Measurements from ENCODE around the gene TAF8. TPM values are rescaled to one million over a fixed set of nuclear protein-coding genes. Genes with fewer than 3 reads are reported as not detected.
A peak's percentile ranks its signal among the peaks of the same experiment; 100 is the strongest.

TAF8 gene
- total RNA-seq, 2 experiments from 2014 or later = 30.1 to 34.7 TPM

DNA sequence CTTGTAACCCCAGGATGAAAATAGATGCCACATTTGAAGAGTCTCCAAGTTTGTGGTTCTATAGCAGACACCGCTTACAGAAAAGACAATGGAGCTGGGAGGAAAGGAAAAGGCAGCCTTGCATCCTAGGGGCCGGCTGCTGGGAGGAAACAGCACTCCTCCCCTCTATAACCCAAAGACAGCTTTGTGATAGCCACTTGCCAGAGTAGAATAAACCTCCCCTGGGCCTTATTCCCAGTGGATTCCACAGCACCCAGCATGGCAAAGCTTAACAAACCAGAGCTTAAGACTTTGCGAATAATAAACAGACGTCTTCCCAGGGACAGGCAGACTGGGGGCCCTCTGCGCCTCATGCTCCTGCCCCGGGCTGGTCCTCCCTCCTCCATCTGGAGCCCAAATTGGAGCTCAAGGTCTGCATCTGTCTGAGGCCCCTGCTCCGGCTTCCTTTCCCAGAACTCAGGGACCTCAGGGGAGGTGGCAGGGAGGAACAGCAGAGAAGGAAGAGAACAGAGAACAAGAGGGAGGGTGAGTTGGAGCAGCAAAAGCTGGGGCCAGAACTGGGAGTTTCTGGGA, 8.8 kb upstream of the TAF8 start:
- TF ChIP-seq, protein P1, sequence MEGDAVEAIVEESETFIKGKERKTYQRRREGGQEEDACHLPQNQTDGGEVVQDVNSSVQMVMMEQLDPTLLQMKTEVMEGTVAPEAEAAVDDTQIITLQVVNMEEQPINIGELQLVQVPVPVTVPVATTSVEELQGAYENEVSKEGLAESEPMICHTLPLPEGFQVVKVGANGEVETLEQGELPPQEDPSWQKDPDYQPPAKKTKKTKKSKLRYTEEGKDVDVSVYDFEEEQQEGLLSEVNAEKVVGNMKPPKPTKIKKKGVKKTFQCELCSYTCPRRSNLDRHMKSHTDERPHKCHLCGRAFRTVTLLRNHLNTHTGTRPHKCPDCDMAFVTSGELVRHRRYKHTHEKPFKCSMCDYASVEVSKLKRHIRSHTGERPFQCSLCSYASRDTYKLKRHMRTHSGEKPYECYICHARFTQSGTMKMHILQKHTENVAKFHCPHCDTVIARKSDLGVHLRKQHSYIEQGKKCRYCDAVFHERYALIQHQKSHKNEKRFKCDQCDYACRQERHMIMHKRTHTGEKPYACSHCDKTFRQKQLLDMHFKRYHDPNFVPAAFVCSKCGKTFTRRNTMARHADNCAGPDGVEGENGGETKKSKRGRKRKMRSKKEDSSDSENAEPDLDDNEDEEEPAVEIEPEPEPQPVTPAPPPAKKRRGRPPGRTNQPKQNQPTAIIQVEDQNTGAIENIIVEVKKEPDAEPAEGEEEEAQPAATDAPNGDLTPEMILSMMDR (IDR thresholded peaks at IDR 0.05) = no peak
- CTCF ChIA-PET = interaction anchor here (1.2 to 1.9 kb wide), 5 partner anchors 19 to 254 kb away, joined by 3 to 12 read pairs (median 8); partner anchors contain the start of genes BYSL, CCND3, MED20 and TOMM6
- Histone ChIP-seq H3K36me3 (ENCODE audit: insufficient read depth, low read length) (peaks cover 36% of the 10 kb centered on the region), H3K27me3 (ENCODE audit: control insufficient read depth in 1 of 2, insufficient read depth in 2 of 2, low read length in 2 of 2) (no peaks in the 10 kb centered on the region), H3K4me3 (ENCODE audit: low read length) (peak overlapping the region; percentile 32), H3K4me1 (ENCODE audit: insufficient read depth, low read length) (peaks cover 99% of the 10 kb centered on the region), H3K27ac (ENCODE audit: low read depth in 1 of 2, low read length in 2 of 2) (peak overlapping the region; percentile 25 to 57), H3K9me3 (ENCODE audit: control insufficient read depth in 1 of 2, insufficient read depth in 1 of 2, low read length in 2 of 2) (no peaks in the 10 kb centered on the region)
- Mint-ChIP-seq H3K27ac (peak overlapping the region; percentile 89), H3K9me3 (no peaks in the 10 kb centered on the region), H3K4me1 (ENCODE audit: low read depth) (peaks cover 85% of the 10 kb centered on the region), H3K4me3 (peak overlapping the region; percentile 86), H3K36me3 (ENCODE audit: low read depth) (peaks cover 76% of the 10 kb centered on the region), H3K27me3 (no peaks in the 10 kb centered on the region)
- no peak for DNase-seq
- POLR2A ChIA-PET = interaction anchor here (0.6 to 13.5 kb wide), 12 partner anchors 8 to 254 kb away, joined by 3 to 168 read pairs (median 6); partner anchors contain the start of genes BYSL, CCND3, MED20 and TAF8
- ATAC-seq (ENCODE audit: poor library complexity) = no peak
- intact Hi-C loops (cut with DNase I, micrococcal nuclease) = loop anchor here (1.0 to 10.0 kb wide), 3 partner anchors 34 to 173 kb away; partner anchors contain the start of gene MRPS10 (in 1 of the 2)

DNA sequence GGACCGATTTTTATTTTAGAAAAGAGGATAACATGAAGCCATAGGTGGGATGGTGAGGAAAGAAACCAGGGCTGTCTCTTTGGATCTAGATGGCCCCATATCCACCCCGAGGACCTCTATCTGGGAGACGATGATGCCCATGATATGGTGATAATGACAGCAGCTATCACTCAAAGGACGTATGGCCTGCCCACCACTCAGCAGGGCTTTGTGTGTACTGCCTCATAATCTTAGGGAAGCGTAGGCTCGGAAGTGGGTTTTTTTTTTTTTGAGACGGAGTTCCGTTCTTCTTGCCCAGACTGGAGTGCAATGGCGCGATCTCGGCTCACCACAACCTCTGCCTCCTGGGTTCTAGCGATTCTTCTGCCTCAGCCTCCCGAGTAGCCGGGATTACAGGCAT, 8.2 kb upstream of the TAF8 start:
- peak in 2 of 14 experiments; percentile 38 to 57 for DNase-seq
- H3K9me3 Mint-ChIP-seq = no peaks in the 10 kb centered on the region
- no peaks in the 10 kb centered on the region for H3K27me3 ChIP-seq (ENCODE audit: control insufficient read depth in 1 of 2, insufficient read depth in 2 of 2, low read length in 2 of 2)
- peaks cover 34% of the 10 kb centered on the region for H3K36me3 ChIP-seq (ENCODE audit: insufficient read depth, low read length)
- intact Hi-C loops (cut with DNase I, micrococcal nuclease) = loop anchor here (1.0 to 10.0 kb wide), 3 partner anchors 35 to 173 kb away; partner anchors contain the start of gene MRPS10 (in 1 of the 2)
- TF ChIP-seq, protein P1 (IDR thresholded peaks at IDR 0.05) = no peak
- peak overlapping the region; percentile 25 to 57 for H3K27ac ChIP-seq (ENCODE audit: low read depth in 1 of 2, low read length in 2 of 2)
- no peaks in the 10 kb centered on the region for H3K27me3 Mint-ChIP-seq
- peak overlapping the region; percentile 86 for H3K4me3 Mint-ChIP-seq
- H3K4me1 Mint-ChIP-seq (ENCODE audit: low read depth) = peaks cover 90% of the 10 kb centered on the region
- peaks cover 99% of the 10 kb centered on the region for H3K4me1 ChIP-seq (ENCODE audit: insufficient read depth, low read length)
- ChIA-PET POLR2A (interaction anchor here (0.9 to 13.5 kb wide), 10 partner anchors 8 to 255 kb away, joined by 3 to 168 read pairs (median 9); partner anchors contain the start of genes BYSL, MED20, TAF8 and TOMM6), CTCF (interaction anchor here (1.2 to 4.0 kb wide), 5 partner anchors 20 to 255 kb away, joined by 3 to 22 read pairs (median 12); partner anchors contain the start of genes BYSL, MED20 and TOMM6)
- no peaks in the 10 kb centered on the region for H3K9me3 ChIP-seq (ENCODE audit: control insufficient read depth in 1 of 2, insufficient read depth in 1 of 2, low read length in 2 of 2)
- peaks cover 80% of the 10 kb centered on the region for H3K36me3 Mint-ChIP-seq (ENCODE audit: low read depth)
- H3K27ac Mint-ChIP-seq = peak overlapping the region; percentile 89
- no peak for ATAC-seq (ENCODE audit: poor library complexity)
- H3K4me3 ChIP-seq (ENCODE audit: low read length) = peak overlapping the region; percentile 32

DNA sequence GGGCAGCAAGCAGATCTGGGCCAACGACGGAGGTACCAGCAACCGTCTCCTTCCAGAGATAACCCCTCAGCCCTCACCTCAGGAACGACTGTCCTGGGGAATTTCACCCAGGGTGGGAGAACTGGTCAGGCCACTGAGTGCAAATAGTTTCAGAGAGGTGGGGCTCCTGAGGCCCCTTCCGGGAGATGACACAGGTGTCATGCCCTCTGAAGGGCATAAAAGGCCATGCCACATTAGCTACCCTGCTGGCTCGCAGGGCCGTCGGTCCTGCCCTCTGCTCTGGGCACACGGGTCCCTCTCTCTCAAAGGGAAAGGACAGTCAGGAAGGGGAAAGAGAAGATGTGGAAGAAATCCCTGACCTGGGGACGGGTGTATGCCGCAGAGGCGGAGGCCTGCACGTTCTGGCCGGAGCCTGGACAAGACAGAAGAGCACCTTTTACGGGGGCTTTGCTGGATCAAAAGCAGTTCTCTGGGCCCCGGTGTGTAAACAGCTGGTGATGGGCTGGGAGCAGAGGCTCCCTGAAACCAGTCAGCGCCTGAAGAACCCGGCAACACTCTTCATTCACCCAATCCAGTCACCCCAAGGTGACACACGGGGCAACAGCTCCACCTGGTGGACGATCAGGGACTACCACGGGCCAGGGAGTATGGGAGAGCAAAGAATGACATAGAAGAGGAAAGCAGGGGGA, 6.4 kb upstream of the TAF8 start:
- peak overlapping the region; percentile 89 for H3K27ac Mint-ChIP-seq
- Histone ChIP-seq H3K9me3 (ENCODE audit: control insufficient read depth in 1 of 2, insufficient read depth in 1 of 2, low read length in 2 of 2) (no peaks in the 10 kb centered on the region), H3K27me3 (ENCODE audit: control insufficient read depth in 1 of 2, insufficient read depth in 2 of 2, low read length in 2 of 2) (no peaks in the 10 kb centered on the region), H3K4me1 (ENCODE audit: insufficient read depth, low read length) (peaks cover 86% of the 10 kb centered on the region), H3K4me3 (ENCODE audit: low read length) (peak overlapping the region; percentile 45), H3K36me3 (ENCODE audit: insufficient read depth, low read length) (peaks cover 33% of the 10 kb centered on the region), H3K27ac (ENCODE audit: low read depth in 1 of 2, low read length in 2 of 2) (peak overlapping the region; percentile 5 to 57)
- peak overlapping the region; percentile 87 for H3K4me3 Mint-ChIP-seq
- peaks cover 82% of the 10 kb centered on the region for H3K36me3 Mint-ChIP-seq (ENCODE audit: low read depth)
- no peaks in the 10 kb centered on the region for H3K27me3 Mint-ChIP-seq
- ATAC-seq (ENCODE audit: poor library complexity) = peak; percentile 31
- H3K9me3 Mint-ChIP-seq = no peaks in the 10 kb centered on the region
- intact Hi-C loops (cut with DNase I, micrococcal nuclease) = loop anchor here (1.0 to 10.0 kb wide), 12 partner anchors 21 to 264 kb away; partner anchors contain the start of genes BYSL (in 2 of the 2), MED20 (in 2 of the 2), MRPS10 (in 1 of the 2) and PRICKLE4 (in 1 of the 2)
- DNase-seq = peak; percentile 88 to 96 (median 92)
- POLR2A ChIA-PET = interaction anchor here (0.9 to 13.5 kb wide), 12 partner anchors 11 to 257 kb away, joined by 3 to 168 read pairs (median 11); partner anchors contain the start of genes BYSL, CCND3, MED20 and TOMM6
- CTCF ChIA-PET = interaction anchor here (0.8 to 9.9 kb wide), 40 partner anchors 8 to 310 kb away, joined by 3 to 75 read pairs (median 4); partner anchors contain the start of genes BYSL, FRS3, MED20 and TOMM6
- TF ChIP-seq, protein P1 (IDR thresholded peaks at IDR 0.05) = peak; percentile 89
- peaks cover 84% of the 10 kb centered on the region for H3K4me1 Mint-ChIP-seq (ENCODE audit: low read depth)
